TTC549 (cell line): ENCODE data around the gene RPS5.
"Not testable (repeated sequence)": the region's sequence is repeated elsewhere in the genome, so short reads cannot be mapped to it uniquely, and the experiment has no call there.

Experiments used
- FAIRE-seq: peaks from 2 replicates; lab custom pipeline; 2012; peaks lifted over from hg19 to GRCh38; lab: Jason Lieb, UNC

RPS5 gene

DNA sequence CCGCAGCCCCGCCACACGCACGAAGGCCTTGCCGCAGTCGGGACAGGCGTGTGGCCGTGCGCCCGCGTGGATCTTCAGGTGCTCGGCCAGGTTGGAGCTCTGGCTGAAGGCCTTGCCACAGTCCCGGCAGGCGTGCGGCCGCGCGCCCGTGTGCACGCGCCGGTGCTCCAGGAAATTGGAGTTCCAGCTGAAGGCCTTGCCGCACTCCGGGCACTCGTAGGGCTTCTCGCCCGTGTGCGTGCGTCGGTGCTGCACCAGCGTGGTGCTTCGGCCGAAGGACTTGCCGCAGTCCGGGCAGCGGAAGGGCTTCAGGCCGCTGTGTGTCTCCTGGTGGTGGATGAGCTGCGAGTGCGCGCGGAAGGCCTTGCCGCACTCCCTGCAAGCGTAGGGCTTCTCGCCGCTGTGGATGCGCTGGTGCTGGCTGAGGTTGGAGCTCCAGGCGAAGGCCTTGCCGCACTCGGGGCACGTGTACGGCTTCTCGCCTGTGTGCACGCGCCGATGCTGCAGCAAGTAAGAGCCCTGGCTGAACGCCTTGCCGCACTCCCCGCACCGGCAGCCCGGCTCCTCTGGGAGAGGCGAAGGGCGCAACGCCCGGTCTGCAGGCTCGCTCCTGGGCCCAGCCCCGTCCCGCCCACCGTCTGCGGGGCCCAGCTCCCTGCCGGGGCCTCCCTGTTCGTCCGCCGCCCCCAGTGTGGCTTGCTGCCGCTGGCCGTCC is 30.1 kb upstream of the RPS5 start:
- FAIRE-seq: no peak

DNA sequence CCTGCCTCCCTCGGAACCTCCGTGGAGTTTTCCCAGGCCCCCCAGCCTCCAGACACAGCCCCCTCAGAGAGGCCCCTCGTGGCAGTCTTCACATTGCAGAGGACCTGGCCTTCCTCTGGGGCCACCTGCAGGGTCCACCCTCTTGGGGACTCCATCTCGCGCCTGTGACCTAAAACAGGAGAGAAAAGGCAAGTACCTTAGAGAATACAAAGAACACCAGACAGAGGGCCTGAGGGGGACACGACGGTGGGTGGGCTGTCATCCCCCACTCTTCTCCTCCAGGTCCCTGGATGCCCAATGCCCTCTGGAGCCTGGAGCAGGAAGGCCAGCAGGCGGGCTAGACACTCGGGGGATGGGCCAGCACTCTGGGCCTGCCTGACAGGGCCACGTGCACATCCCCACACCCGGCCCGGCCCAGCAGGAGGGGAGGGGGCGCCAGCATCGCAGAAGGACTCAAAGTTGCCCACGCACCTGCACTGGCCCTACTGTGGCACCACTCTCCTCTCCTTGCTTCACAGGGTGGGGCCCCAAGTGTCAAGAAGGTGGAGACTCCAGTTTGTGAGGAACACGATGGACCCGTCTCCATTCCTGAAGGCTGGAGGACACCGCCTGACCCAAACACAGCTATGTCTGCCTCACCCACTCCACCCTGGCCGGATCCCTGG is 29.5 kb upstream of the RPS5 start:
- FAIRE-seq: no peak

DNA sequence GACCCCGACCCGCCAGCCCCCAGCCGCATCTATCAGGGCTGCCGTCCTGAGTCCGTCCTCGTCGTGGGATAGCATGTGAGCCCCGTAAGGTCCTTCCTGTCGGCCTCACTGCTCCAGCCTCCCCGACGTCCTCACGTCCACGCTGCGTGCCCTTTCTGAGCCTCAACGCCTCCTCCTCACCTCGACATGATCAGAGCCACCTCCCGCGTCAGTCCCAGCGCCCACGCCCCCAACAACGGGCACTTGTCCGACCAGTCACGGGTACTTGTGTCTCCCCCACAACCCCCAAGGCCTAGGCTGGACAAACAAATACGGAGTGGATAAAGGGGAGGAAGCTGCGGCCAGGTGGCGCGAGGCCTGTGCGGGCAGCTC is 25.2 kb upstream of the RPS5 start:
- no peak for FAIRE-seq

DNA sequence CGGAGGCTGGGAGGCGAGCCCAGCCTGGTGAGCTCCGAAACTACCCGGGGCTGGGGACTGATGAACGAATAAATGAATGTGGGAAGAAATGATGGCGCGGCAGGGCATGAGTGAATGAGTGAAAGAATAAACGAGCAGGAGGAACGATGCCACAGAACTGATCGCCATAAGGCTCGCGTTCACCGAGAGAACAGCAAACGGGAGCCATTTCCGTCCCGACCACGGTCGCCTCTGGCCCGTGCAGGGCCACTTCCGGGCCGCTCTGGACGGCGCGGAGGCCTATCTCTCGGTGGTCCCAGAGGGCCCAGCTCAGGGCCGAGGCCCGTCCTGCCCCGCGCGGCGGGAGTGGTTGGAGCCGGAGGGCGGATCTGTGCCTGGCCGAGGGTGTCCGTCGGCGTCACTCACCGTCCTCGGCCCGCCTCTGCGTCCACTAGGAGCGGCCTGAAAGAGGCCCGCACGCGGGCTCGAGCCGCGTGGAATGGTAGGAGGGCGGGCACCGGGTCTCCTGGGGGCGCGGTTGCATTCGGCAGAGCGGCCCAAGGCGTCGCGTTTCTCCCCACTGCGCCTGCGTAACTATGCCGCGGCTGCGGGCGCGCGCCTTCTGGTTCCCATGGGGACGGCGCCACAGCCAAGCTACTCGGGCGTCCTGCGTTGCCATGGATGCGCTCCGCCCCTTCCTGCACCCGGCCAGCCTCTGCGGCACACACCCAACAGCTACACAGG is 24.6 kb upstream of the RPS5 start, which contains the start of gene ZNF497:
ZNF497 (minus strand) TSS at position 480 of the 723 bp plus-strand sequence. CDS start 5,116 bp downstream, outside the sequence.
- FAIRE-seq: peak; percentile 15

DNA sequence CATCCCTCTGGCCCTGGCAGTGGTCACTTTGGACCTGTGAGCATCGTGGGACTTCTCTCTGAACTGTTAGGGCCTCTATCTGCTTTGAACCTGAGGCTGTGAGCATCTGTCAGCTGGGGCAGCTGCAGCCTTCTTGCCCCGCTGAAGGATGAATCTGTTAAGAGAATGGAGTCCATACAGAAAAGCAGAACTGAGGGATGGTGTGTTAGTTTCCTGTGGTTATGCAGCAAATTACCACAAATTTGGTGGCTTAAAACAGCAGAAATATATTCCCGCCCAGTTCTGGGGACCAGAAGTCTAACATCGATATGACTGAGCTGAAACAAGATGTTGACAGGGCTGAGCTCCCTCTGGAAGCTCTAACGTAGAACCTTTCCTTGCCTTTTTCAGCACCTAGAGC is 22.9 kb upstream of the RPS5 start:
- FAIRE-seq: no peak

DNA sequence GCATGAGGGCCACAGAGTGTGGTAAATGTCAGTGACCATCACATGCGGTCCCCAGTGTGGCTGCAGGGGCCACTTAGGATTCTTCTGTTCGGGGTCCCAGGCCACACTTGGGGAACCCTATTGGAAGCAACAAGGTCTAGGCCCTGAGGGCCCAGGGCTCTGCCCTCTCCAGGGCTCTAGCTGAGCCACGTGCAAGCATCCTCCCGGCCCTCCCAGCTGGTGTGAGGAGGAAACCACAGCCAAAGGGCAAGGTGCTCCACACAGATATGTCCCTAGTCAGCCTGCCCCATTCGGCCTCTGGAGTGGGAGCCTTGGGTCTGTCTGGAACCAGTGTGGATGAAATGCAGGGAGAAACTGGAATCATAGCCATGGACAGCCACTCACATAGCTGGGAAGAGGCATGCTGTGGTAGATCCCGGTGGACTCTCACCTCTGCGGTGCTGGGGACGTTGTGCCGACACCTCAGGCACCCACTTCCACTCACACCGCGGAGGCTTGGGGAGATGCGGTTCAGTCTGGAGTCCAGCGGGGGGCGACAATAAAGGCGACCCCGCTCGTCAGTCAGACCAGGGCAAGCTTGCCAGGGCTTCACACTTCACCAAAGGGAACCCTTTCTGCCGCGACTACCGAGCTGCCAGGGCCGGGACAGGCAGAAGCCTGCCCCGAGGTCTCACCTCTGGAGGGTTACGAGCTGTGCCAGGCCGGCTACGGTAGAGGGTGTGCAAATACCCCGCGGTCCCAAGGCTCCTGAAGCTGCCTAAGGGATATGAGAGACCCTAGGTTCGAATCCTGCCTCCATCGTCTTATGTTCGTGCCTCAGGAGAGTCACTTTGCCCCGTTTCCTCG is 20.3 kb upstream of the RPS5 start:
- no peak for FAIRE-seq

DNA sequence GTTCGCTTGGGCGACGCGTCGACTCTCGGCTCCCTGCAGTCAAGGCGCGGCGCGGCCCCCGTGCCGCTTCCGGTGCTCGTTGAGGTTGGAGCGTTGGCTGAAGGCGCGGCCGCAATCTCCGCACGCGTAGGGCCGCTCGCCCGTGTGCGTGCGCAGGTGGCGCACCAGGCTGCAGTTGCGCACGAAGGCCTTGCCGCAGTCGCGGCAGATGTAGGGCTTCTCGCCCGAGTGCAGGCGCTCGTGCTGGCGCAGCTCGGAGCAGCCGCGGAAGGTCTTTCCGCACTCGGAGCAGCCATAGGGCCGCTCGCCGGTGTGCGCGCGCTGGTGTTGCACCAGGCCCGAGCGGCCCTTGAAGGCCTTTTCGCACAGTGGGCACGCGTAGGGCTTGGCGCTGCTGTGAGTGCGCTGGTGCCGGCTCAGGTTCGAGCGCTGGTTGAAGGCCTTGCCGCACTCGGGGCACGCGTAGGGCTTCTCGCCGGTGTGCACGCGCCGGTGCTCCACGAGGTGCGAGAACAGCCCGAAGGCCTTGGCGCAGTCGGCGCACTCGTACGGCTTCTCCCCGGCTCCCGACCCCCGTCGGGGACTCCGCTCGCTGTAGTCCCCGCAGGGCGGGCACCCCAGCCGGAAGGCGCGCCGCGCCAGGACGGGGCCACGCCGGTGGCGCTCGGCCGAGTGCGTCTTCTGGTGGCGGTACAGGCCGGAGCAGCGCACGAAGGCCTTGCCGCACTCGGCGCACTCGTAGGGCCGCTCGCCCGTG is 19.2 kb upstream of the RPS5 start:
- no peak for FAIRE-seq

DNA sequence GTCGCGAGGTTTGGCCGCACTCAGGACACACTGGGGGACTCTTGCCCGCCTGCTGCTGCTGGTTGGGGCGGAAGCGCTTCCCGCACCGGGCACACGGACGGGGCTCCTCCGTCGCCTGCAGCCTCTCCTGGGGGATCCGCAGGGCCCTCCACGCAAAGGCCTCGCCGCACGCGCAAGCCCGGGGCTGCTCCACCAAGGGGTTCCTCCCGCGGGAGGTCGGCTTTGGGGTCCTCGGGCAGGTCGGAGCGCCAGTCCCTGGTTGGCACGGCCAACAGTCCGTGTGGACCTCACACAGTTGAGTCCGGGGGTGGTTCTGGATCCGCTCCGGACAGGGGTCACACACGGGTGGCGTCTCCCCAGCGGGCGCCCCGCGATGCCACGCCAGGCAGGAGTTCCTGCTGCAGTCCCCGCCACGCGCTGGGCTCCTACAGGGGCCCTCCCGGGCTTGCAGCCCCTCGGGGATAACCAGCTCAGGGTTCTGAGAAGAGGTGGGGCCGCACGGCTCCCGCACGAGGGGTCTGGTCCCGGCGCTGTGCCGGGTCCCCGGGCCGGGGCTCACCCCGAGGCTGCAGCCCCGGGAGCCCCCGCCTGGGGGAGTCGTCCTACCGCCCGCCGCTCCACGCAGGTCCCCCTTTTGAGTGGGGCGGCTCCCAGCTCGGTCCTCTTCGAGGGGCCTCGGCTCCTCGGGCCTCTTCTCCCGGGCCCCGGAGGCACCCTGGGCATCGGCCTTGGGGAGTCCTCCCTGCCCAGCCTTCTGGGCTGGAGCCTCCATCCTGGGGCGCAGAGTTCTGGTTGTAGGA is 18.3 kb upstream of the RPS5 start:
- no peak for FAIRE-seq

DNA sequence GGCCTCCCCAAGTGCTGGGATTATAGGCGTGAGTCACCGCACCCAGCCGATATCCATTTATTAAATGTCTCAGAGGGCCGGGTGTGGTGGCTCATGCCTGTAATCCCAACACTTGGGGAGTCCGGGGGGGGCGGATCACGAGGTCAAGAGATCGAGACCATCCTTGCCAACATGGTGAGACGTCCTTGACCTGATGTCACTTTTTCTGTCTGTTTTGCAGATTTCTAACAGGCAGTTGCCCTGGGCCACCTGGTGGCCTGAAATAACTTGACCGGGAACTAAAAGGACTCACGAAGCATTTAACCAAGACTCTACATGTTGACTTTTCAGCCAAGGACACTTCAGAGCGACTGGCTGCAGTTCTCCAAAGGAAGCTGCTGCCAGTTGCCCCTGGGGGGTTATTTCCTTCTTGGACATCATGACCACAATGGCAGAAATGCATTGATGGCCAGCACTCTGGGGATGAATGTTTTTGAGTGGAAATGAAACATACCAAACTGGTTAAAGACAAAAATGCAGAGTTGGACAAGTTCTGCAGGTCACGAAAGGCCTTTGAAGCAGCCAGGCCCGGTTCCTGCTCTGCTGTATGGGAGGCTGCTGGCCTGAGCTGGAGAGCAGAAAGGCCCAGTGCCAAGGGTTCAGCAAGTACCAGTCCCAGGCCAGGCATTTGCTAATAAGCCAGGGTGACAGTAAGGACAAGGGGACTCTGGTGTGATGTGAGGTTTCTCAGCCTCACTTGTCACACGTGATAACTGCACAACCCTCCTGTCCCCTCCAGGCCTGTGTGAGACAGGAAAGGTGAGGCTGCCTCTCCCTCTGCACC is 14.5 kb upstream of the RPS5 start:
- FAIRE-seq: no peak

DNA sequence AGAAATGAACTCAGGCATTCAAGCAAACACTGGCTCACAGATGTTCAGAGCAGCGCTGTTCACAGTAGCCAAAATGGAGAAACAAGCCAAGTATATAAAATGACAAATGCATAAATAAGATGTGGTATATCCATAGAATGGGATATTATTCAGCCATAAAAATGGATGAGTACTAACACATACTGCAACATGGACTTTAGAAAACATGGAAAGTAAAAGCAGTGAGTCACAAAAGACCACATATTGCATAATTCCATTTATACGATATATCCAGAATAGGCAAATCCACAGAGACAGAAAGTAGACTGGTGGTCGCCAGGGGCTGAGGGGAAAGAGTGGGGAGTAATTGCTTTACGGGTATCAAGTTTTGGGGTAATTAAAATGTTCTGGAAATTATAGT is 12.9 kb upstream of the RPS5 start:
- FAIRE-seq: no peak

DNA sequence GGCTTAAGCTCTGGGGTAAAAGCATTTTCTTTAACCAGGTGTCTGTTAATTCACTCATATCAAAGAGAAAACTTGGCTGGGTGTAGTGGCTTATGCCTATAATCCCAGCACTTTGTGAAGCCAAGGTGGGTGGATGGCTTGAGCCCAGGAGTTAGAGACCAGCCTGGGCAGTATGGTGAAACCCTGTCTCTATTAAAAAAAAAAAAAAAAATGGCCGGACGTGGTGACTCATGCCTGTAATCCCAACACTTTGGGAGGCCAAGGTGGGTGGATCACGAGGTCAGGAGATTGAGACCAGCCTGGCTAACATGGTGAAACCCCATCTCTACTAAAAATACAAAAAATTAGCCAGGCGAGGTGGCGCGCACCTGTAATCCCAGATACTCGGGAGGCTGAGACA is 10.3 kb upstream of the RPS5 start:
- FAIRE-seq: not testable (repeated sequence)

DNA sequence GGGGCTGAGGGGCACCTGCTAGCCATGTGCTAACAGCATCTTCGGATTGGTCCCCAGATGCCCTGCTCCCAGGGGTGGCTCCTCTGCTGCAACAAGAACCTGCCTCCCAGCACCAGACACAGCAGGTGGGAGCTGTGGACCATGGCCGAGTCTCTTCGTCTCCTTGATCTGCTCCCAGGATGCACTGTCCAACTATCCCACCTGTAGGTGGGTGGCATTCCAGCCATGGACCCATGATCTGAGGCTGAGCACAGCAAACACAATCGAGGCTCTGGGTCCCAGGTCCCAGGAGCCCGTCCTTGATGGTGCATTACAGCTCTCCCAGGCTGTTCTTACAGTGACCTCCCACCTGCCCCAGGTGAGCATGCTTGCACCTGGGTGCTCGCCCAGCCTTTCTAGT is 7.8 kb upstream of the RPS5 start:
- no peak for FAIRE-seq

DNA sequence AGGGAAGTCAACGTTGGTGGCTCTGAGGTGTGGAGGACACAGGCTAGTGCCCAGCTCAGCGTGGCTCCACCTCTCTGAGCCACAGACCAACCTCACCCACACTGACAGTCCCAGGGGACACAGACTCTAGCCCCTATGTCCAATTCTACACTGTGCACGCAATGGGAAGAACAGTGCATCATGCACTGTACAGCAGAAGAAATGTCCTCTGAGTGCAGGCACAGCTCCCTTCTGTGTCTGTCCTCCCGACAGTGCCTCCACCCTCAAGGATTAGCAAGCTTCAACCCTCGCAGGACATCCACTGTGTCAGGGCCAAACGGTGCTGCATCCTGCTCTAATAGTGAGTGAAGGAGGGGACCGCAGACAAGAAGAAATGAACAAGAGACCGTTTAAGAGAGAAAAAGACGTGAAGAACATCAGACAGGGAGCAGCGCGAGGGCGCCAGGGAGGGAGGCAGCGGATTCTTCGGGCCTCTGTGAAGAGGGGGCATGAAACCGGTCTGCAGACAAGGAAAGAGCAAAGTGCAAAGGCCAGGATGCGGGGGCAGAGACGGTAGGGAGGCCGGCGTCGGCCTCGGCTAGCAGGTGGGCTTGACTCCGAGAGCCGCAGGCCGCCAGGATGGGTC is 6.9 kb upstream of the RPS5 start:
- FAIRE-seq: no peak

DNA sequence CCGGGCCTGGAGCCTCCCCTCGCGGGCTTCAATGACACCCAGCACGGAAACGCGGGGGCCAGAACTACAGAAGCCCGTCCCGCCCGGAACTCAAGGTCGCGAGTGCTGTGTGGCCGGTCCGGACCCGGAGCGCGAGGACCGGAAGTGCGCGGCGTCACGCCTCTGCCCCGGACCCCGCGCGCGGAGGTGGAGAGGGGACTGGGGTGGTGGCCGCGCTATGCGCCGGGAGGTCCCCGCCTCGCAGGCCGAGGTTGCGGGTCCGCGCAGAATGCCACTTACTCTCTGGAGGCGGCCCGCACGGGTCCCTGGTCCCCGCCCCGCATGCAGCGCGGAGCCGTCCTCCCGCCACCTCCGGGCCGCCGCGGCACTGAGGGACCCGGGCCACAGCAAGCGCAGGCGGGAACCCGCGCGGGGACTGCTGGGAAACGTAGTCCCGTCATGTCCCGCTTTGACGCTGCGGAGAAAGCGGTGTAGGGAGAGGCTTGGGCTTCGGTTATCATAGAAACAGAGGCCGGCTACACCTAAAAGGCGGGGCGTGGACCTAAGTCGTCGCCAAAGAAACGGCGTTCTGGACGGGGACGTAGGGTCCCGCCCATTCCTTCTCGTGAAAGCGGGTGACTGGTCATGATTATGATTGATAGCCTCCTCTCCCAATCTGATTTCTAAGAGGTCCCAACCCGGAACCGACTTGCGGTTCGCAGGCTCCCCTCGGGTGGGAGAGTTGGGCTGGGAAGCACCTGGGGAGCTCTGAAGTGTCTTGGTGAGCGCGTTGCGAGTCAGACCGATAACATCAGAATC is 6.2 kb upstream of the RPS5 start, which contains the start of gene ZNF837:
ZNF837 (minus strand) TSS at position 369 of the 798 bp plus-strand sequence. CDS start 11,698 bp downstream, outside the sequence.
- peak; percentile 95 for FAIRE-seq

DNA sequence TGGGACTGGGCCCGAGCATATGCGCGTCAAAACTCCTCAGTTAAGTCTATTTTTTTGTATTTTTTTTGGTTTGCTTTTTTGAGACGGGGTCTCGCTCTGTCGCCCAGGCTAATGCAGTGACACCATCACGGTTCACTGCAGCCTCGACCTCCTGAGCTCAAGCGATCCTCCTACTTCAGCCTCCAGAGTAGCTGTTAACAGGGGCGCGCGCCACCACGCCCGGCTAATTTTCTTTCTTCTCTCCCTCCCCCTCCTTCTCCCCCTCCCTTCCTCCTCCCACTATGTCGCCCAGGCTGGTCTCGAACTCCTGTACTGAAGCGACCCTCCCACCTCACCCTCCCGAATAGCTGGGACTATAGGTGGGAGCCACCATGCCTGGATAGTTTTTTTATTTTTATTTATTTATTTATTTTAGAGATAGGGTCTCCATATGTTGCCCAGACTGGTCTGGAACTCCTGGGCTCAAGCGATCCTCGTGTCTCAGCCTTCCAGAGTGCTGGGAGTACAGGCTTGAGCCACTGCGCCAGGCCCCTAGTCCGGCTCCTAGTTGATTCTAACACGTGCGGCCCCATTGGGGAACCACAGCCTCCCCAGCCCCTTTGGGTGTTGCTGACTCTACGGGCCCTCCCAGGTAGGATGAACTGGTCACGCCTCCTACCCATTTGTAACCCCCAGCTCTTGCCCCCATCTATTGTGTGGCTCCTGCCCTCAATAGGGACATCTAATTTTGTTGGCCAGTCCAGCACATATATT is 5.4 kb upstream of the RPS5 start:
- no peak for FAIRE-seq

DNA sequence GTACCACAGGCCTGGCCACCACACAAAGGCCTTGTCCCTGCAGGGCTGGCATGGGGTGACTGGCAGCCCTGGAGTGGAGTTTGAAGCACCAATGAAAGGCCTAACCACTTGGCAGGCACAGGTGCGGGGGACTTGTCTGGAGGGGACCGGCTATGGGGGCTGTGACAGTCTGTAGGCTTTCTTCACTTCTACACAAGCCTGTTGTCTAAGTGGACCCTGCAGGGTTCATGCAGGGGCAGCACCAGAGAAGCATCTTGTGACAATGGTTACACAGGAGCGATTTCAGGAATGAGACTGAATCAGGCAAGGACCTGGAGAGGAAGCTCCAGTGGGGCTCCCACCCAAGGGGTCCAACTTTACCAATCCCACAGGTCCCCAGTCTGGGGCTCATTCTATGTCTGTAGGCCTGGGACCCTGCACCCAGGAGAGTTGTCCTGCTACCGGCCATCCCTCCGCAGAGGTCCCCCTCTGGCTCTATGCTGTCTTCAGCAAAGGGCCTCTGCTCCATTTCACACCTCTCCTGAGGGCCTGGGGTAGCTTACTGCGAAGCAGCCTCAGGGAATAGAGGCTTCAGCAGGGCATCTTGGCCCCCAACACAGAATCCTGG is 4.0 kb upstream of the RPS5 start:
- FAIRE-seq: no peak

DNA sequence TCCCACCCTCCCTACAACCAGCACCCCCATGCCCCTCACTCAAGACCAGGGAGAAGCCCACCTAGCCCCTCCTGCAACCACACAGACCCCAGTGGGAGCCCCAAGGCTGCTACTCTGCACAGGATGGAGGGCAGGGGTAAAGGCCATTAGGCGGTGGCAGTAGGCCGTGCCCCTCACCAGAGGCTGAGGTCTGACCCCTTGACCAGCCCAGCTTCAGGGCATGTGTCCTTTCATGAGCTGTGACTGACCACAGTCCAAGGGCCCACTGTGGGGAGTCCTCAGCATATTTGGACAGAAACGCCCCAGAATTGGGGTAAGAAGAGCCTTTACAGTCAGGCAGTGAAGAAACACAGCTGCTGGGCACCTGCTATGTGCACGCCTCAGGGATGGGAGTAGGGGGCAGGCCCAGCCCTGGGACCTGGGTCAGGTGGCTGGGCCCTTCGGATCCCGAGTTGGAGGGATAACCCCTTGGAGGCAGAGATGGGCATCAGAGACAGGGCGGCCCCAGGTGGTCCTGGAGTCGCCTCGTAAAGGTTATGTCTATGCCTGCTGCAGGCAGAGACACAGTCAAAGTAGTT is 1.7 kb upstream of the RPS5 start:
- no peak for FAIRE-seq
